HG03095 (cell line): Measurements from ENCODE around the gene SHB.

Experiments
- ATAC-seq: cut with Tn5 transposase; IDR thresholded peaks from one replicate; pipeline ENCODE4 v1.9.1; 2021; ENCODE audit warnings: moderate library complexity; ENCODE audit not compliant: unreplicated experiment

Gene SHB

GRCh38 chr9:38043931-38044623 is 24.9 kb downstream of the SHB start:
- ATAC-seq: no peak

- ATAC-seq: no peak
Observed at GRCh38 chr9:38042626-38043357, 26.2 kb downstream of the SHB start.

- no peak for ATAC-seq
Observed at GRCh38 chr9:38041564-38042243, 27.3 kb downstream of the SHB start.

- ATAC-seq: no peak
Observed at GRCh38 chr9:38039907-38040682, 28.9 kb downstream of the SHB start.

- no peak for ATAC-seq
Observed at GRCh38 chr9:38039090-38039906, 29.7 kb downstream of the SHB start.

- ATAC-seq: no peak
Observed at GRCh38 chr9:38038307-38039089, 30.5 kb downstream of the SHB start.

- ATAC-seq: no peak
Observed at GRCh38 chr9:38037981-38038306, 31.1 kb downstream of the SHB start.

- ATAC-seq: no peak
Observed at GRCh38 chr9:38036359-38037084, 32.5 kb downstream of the SHB start.

- ATAC-seq: no peak
Observed at GRCh38 chr9:38035873-38036272, 33.2 kb downstream of the SHB start.

- ATAC-seq: no peak
Observed at GRCh38 chr9:38033941-38034340, 35.1 kb downstream of the SHB start.

GRCh38 chr9:38032266-38033110 is 36.5 kb downstream of the SHB start:
- no peak for ATAC-seq

- ATAC-seq: no peak
Observed at GRCh38 chr9:38031594-38031993, 37.4 kb downstream of the SHB start.

GRCh38 chr9:38030658-38031057 is 38.4 kb downstream of the SHB start:
- no peak for ATAC-seq

- no peak for ATAC-seq
Observed at GRCh38 chr9:38029915-38030638, 39.0 kb downstream of the SHB start.

- ATAC-seq: no peak
Observed at GRCh38 chr9:38027714-38028113, 41.3 kb downstream of the SHB start.

- ATAC-seq: no peak
Observed at GRCh38 chr9:38026840-38027527, 42.0 kb downstream of the SHB start.
